Hepatocyte (in vitro differentiated cells): ENCODE results near the gene PIAS4.

Source experiments
- CTCF ChIP-seq: fragments of 200-600 bp; sonication (generic); IDR thresholded peaks from 2 replicates; pipeline ENCODE4 v1.5.1; 2016; ENCODE audit warnings: antibody characterized with exemption, mild to moderate bottlenecking; ENCODE audit not compliant: poor library complexity
- EZH2 ChIP-seq: fragments of 200-600 bp; sonication (generic); IDR thresholded peaks from 2 replicates; pipeline ENCODE4 v1.6.1; 2016; ENCODE audit warnings: antibody characterized with exemption, mild to moderate bottlenecking, borderline replicate concordance
- EZH2phosphoT487 ChIP-seq: fragments of 200-600 bp; sonication (generic); IDR thresholded peaks from one replicate; pipeline ENCODE4 v1.6.1; 2018; ENCODE audit warnings: antibody characterized with exemption, mild to moderate bottlenecking, low read depth, moderate library complexity; ENCODE audit not compliant: unreplicated experiment, severe bottlenecking

GRCh38 chr19:4057931-4058692 is 50.6 kb downstream of the PIAS4 start:
- TF ChIP-seq CTCF (peak; percentile 5), EZH2 (no peak), EZH2phosphoT487 (no peak)
